GM23338 (cell line): Measurements from ENCODE around the gene DLG3. TPM values are rescaled to one million over a fixed set of nuclear protein-coding genes. Genes with fewer than 3 reads are reported as not detected.

ENCODE experiments used
- ATAC-seq: fragments of 200-7000 bp; cut with Tn5 transposase; 3 replicates; pipeline ENCODE4 v1.9.1; 2020
- DNase-seq: peaks from one replicate; pipeline ENCODE4 v3.0.0-alpha.2; 2015; ENCODE audit warnings: low spot score
- H2AFZ ChIP-seq: fragments of 200-600 bp; sonication (generic); 2 replicates; pipeline ENCODE4 v1.8.0; 2016; ENCODE audit warnings: antibody characterized with exemption, mild to moderate bottlenecking, moderate library complexity
- H3F3A ChIP-seq: fragments of 200-600 bp; sonication (generic); replicated peaks from 2 replicates; pipeline ENCODE4 v1.8.0; 2017; ENCODE audit warnings: antibody characterized with exemption, mixed run types, low read depth
- H3K27ac ChIP-seq: fragments of 200-600 bp; sonication (generic); 2 replicates; pipeline ENCODE4 v1.6.1; 2016; ENCODE audit warnings: low read depth
- H3K27me3 ChIP-seq: fragments of 200-600 bp; sonication (generic); 2 replicates; pipeline ENCODE4 v1.8.0; 2016; ENCODE audit warnings: mild to moderate bottlenecking, mixed run types, moderate library complexity; ENCODE audit not compliant: insufficient read depth
- H3K36me3 ChIP-seq: fragments of 200-600 bp; sonication (generic); 2 replicates; pipeline ENCODE4 v1.8.0; 2016; ENCODE audit warnings: mild to moderate bottlenecking; ENCODE audit not compliant: insufficient read depth
- H3K4me1 ChIP-seq: fragments of 200-600 bp; sonication (generic); 2 replicates; pipeline ENCODE4 v1.8.0; 2016; ENCODE audit warnings: mild to moderate bottlenecking, moderate library complexity; ENCODE audit not compliant: insufficient read depth
- H3K4me2 ChIP-seq: fragments of 200-600 bp; sonication (generic); 2 replicates; pipeline ENCODE4 v1.7.1; 2017; ENCODE audit warnings: mixed run types
- H3K4me3 ChIP-seq: fragments of 200-600 bp; sonication (generic); 2 replicates; pipeline ENCODE4 v1.6.1; 2016; ENCODE audit warnings: mixed run types
- H3K79me2 ChIP-seq: fragments of 200-600 bp; sonication (generic); replicated peaks from 2 replicates; pipeline ENCODE4 v1.8.0; 2017; ENCODE audit warnings: mild to moderate bottlenecking; ENCODE audit not compliant: insufficient read depth
- H3K9me2 ChIP-seq: fragments of 200-600 bp; sonication (generic); 2 replicates; pipeline ENCODE4 v1.8.0; 2017; ENCODE audit not compliant: insufficient read depth
- H4K20me1 ChIP-seq: fragments of 200-600 bp; sonication (generic); replicated peaks from 2 replicates; pipeline ENCODE4 v1.8.0; 2017; ENCODE audit warnings: mild to moderate bottlenecking; ENCODE audit not compliant: insufficient read depth
- H3K27ac Mint-ChIP-seq: 2 replicates; pipeline ENCODE4 v1.8.0; 2020; ENCODE audit warnings: inconsistent platforms, mild to moderate bottlenecking, moderate library complexity, mixed read lengths
- H3K27me3 Mint-ChIP-seq: 3 replicates; pipeline ENCODE4 v1.8.0; 2022; ENCODE audit warnings: low read depth, mild to moderate bottlenecking, moderate library complexity, mixed read lengths, inconsistent platforms; ENCODE audit not compliant: insufficient read depth, poor library complexity
- H3K36me3 Mint-ChIP-seq: 3 replicates; pipeline ENCODE4 v1.8.0; 2021; ENCODE audit warnings: low read depth, mild to moderate bottlenecking, inconsistent platforms, moderate library complexity, mixed read lengths
- H3K4me1 Mint-ChIP-seq: 3 replicates; pipeline ENCODE4 v1.8.0; 2020; ENCODE audit warnings: mild to moderate bottlenecking, inconsistent platforms, mixed read lengths
- H3K4me3 Mint-ChIP-seq: 3 replicates; pipeline ENCODE4 v1.8.0; 2021; ENCODE audit warnings: moderate library complexity, mild to moderate bottlenecking, inconsistent platforms, mixed read lengths
- H3K9me3 Mint-ChIP-seq: 3 replicates; pipeline ENCODE4 v1.8.0; 2020; ENCODE audit warnings: moderate library complexity, mild to moderate bottlenecking, inconsistent platforms, mixed read lengths
- CREB1 ChIP-seq: fragments of 250-450 bp; sonication (Bioruptor Pico); IDR thresholded peaks from 2 replicates; pipeline ENCODE4 v1.5.0; 2020; ENCODE audit warnings: low read depth, mild to moderate bottlenecking, moderate library complexity
- ETS1 ChIP-seq: IDR thresholded peaks from 2 replicates; pipeline ENCODE4 v1.6.1; 2016; ENCODE audit warnings: antibody characterized with exemption
- EZH2 ChIP-seq: fragments of 200-600 bp; sonication (generic); IDR thresholded peaks from one replicate; pipeline ENCODE4 v1.8.0; 2017; ENCODE audit warnings: antibody characterized with exemption, mild to moderate bottlenecking, low read depth; ENCODE audit not compliant: unreplicated experiment
- EZH2phosphoT487 ChIP-seq: fragments of 200-600 bp; sonication (generic); IDR thresholded peaks from one replicate; pipeline ENCODE4 v1.8.1; 2018; ENCODE audit warnings: antibody characterized with exemption; ENCODE audit not compliant: unreplicated experiment
- JUNB ChIP-seq: IDR thresholded peaks from one replicate; pipeline ENCODE4 v1.6.1; 2016; ENCODE audit warnings: antibody characterized with exemption; ENCODE audit not compliant: unreplicated experiment
- NANOG ChIP-seq: IDR thresholded peaks from 2 replicates; pipeline ENCODE4 v1.6.1; 2016; ENCODE audit warnings: antibody characterized with exemption, borderline replicate concordance
- POLR2AphosphoS5 ChIP-seq: IDR thresholded peaks from 2 replicates; pipeline ENCODE4 v1.6.1; 2016; ENCODE audit warnings: antibody characterized with exemption, low read depth
- REST ChIP-seq: IDR thresholded peaks from one replicate; pipeline ENCODE4 v1.6.1; 2018; ENCODE audit warnings: antibody characterized with exemption; ENCODE audit not compliant: unreplicated experiment
- STAT1 ChIP-seq: IDR thresholded peaks from one replicate; pipeline ENCODE4 v1.6.1; 2016; ENCODE audit warnings: antibody characterized with exemption; ENCODE audit not compliant: unreplicated experiment
- ZNF114 ChIP-seq: fragments of 250-450 bp; sonication (Bioruptor Pico); IDR thresholded peaks from 2 replicates; pipeline ENCODE4 v1.5.0; 2020; ENCODE audit warnings: mild to moderate bottlenecking, moderate library complexity
- ZNF331 ChIP-seq: fragments of 250-450 bp; sonication (Bioruptor Pico); IDR thresholded peaks from 2 replicates; pipeline ENCODE4 v1.5.0; 2020; ENCODE audit warnings: low read depth, mild to moderate bottlenecking, moderate library complexity
- polyA plus RNA-seq: library from polyadenylated mRNA; unstranded; fragments of >200 nt; fragmentation: Nextera tagmentation; extraction: Ambion mirVana; gene quantifications from 2 replicates; pipeline ENCODE4 v1.2.1, GENCODE V29; 2016
- total RNA-seq: library from RNA; depleted of rRNA; stranded (reverse); fragments of >200 nt; shearing (Covaris generic); gene quantifications from 2 replicates; pipeline ENCODE4 v1.2.3, GENCODE V29; 2014
- TF ChIP-seq, protein P1 (sequence below), 2 experiments: fragments of 200-600 bp in 1 of 2; sonication (generic) in 1 of 2; conservative IDR thresholded peaks; 2 replicates each; pipeline versions ENCODE4 v1.5.1 to v1.6.1; 2016 to 2017; ENCODE audit warnings: antibody characterized with exemption in 2 of 2, low read depth in 2 of 2, mild to moderate bottlenecking in 2 of 2, moderate library complexity in 1 of 2
- TF ChIP-seq, protein P2 (sequence below): fragments of 250-450 bp; sonication (Bioruptor Pico); IDR thresholded peaks from 2 replicates; pipeline ENCODE4 v1.5.0; 2020; ENCODE audit warnings: mild to moderate bottlenecking, moderate library complexity

Gene DLG3
- total and polyA plus RNA-seq, 2 experiments from 2014 or later: 13.0 to 61.8 TPM

GRCh38 chrX:70525733-70526132 lies 81.1 kb downstream of the DLG3 start:
- Mint-ChIP-seq H3K4me3 (no peak overlapping the region), H3K9me3 (peaks cover 14% of the 10 kb centered on the region), H3K27me3 (no peaks in the 10 kb centered on the region), H3K36me3 (peaks cover 4% of the 10 kb centered on the region; the same call in 2 of the 3 replicates), H3K4me1 (no peaks in the 10 kb centered on the region), H3K27ac (no peak overlapping the region)
- no peak overlapping the region for H3K27ac ChIP-seq
- H4K20me1 ChIP-seq: no peaks in the 10 kb centered on the region
- H3K9me2 ChIP-seq: no peaks in the 10 kb centered on the region
- H3K27me3 ChIP-seq: no peaks in the 10 kb centered on the region
- no peaks in the 10 kb centered on the region for H3F3A ChIP-seq
- no peak overlapping the region for H3K4me3 ChIP-seq
- H3K36me3 ChIP-seq: no peaks in the 10 kb centered on the region
- H3K4me1 ChIP-seq: no peaks in the 10 kb centered on the region
- TF ChIP-seq REST (no peak), EZH2phosphoT487 (no peak), ZNF114 (CRISPR knock-in tag) (no peak), CREB1 (CRISPR knock-in tag) (no peak), ZNF331 (CRISPR knock-in tag) (no peak), STAT1 (no peak), POLR2AphosphoS5 (no peak), NANOG (no peak), ETS1 (no peak), EZH2 (no peak), JUNB (no peak)
- TF ChIP-seq, protein P1, sequence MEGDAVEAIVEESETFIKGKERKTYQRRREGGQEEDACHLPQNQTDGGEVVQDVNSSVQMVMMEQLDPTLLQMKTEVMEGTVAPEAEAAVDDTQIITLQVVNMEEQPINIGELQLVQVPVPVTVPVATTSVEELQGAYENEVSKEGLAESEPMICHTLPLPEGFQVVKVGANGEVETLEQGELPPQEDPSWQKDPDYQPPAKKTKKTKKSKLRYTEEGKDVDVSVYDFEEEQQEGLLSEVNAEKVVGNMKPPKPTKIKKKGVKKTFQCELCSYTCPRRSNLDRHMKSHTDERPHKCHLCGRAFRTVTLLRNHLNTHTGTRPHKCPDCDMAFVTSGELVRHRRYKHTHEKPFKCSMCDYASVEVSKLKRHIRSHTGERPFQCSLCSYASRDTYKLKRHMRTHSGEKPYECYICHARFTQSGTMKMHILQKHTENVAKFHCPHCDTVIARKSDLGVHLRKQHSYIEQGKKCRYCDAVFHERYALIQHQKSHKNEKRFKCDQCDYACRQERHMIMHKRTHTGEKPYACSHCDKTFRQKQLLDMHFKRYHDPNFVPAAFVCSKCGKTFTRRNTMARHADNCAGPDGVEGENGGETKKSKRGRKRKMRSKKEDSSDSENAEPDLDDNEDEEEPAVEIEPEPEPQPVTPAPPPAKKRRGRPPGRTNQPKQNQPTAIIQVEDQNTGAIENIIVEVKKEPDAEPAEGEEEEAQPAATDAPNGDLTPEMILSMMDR (conservative IDR thresholded peaks at IDR 0.05; ENCODE audit: low read depth in 2 of 2): no peak
- TF ChIP-seq, protein P2, sequence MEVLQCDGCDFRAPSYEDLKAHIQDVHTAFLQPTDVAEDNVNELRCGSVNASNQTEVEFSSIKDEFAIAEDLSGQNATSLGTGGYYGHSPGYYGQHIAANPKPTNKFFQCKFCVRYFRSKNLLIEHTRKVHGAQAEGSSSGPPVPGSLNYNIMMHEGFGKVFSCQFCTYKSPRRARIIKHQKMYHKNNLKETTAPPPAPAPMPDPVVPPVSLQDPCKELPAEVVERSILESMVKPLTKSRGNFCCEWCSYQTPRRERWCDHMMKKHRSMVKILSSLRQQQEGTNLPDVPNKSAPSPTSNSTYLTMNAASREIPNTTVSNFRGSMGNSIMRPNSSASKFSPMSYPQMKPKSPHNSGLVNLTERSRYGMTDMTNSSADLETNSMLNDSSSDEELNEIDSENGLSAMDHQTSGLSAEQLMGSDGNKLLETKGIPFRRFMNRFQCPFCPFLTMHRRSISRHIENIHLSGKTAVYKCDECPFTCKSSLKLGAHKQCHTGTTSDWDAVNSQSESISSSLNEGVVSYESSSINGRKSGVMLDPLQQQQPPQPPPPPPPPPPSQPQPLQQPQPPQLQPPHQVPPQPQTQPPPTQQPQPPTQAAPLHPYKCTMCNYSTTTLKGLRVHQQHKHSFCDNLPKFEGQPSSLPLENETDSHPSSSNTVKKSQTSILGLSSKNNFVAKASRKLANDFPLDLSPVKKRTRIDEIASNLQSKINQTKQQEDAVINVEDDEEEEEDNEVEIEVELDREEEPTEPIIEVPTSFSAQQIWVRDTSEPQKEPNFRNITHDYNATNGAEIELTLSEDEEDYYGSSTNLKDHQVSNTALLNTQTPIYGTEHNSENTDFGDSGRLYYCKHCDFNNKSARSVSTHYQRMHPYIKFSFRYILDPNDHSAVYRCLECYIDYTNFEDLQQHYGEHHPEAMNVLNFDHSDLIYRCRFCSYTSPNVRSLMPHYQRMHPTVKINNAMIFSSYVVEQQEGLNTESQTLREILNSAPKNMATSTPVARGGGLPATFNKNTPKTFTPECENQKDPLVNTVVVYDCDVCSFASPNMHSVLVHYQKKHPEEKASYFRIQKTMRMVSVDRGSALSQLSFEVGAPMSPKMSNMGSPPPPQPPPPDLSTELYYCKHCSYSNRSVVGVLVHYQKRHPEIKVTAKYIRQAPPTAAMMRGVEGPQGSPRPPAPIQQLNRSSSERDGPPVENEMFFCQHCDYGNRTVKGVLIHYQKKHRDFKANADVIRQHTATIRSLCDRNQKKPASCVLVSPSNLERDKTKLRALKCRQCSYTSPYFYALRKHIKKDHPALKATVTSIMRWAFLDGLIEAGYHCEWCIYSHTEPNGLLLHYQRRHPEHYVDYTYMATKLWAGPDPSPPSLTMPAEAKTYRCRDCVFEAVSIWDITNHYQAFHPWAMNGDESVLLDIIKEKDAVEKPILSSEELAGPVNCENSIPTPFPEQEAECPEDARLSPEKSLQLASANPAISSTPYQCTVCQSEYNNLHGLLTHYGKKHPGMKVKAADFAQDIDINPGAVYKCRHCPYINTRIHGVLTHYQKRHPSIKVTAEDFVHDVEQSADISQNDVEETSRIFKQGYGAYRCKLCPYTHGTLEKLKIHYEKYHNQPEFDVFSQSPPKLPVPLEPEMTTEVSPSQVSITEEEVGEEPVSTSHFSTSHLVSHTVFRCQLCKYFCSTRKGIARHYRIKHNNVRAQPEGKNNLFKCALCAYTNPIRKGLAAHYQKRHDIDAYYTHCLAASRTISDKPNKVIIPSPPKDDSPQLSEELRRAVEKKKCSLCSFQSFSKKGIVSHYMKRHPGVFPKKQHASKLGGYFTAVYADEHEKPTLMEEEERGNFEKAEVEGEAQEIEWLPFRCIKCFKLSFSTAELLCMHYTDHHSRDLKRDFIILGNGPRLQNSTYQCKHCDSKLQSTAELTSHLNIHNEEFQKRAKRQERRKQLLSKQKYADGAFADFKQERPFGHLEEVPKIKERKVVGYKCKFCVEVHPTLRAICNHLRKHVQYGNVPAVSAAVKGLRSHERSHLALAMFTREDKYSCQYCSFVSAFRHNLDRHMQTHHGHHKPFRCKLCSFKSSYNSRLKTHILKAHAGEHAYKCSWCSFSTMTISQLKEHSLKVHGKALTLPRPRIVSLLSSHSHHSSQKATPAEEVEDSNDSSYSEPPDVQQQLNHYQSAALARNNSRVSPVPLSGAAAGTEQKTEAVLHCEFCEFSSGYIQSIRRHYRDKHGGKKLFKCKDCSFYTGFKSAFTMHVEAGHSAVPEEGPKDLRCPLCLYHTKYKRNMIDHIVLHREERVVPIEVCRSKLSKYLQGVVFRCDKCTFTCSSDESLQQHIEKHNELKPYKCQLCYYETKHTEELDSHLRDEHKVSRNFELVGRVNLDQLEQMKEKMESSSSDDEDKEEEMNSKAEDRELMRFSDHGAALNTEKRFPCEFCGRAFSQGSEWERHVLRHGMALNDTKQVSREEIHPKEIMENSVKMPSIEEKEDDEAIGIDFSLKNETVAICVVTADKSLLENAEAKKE (CRISPR knock-in tag): no peak
- no peak overlapping the region for H3K4me2 ChIP-seq
- ATAC-seq (no peak), DNase-seq (no peak)
- no peaks in the 10 kb centered on the region for H3K79me2 ChIP-seq
- no peak overlapping the region for H2AFZ ChIP-seq
